T-helper 2 cell (primary cell): ENCODE measurements around the gene CLIP2.
A peak's percentile ranks its signal among the peaks of the same experiment; 100 is the strongest.

Experiments used
- DNase-seq, 5 experiments: peaks; one replicate each; pipeline versions ENCODE4 v3.0.0 to v3.0.0-alpha.2; 2012 to 2022

CLIP2 gene

GRCh38 chr7:74272305-74273038, 16.7 kb upstream of the CLIP2 start:
- peak in 1 of 5 experiments; percentile 44 for DNase-seq

- DNase-seq, result no peak
Observed at GRCh38 chr7:74275401-74275881, 13.8 kb upstream of the CLIP2 start.

GRCh38 chr7:74277636-74278035, 11.6 kb upstream of the CLIP2 start:
- DNase-seq, result no peak

DNA sequence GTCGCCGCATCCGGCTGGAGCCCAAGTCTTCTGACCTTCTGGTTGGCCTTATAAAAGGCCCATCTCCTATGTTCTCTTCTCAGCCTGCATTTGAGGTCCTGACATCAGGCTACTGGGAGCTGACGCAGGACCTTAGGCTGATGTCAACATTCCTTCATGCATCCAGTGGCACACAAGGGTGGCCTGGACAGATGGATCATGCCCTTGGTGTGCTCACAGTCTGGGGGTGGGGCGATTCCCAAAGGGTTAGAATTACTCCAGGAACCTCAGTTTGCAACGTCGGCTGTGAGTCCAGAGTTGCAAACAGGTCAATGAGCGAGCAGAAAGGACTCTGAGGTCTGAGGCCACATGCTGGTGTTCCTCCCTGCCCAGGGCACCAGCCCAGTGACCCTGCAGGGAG, 8.2 kb upstream of the CLIP2 start:
- no peak for DNase-seq

GRCh38 chr7:74282748-74283459, 6.3 kb upstream of the CLIP2 start:
- no peak for DNase-seq

DNA sequence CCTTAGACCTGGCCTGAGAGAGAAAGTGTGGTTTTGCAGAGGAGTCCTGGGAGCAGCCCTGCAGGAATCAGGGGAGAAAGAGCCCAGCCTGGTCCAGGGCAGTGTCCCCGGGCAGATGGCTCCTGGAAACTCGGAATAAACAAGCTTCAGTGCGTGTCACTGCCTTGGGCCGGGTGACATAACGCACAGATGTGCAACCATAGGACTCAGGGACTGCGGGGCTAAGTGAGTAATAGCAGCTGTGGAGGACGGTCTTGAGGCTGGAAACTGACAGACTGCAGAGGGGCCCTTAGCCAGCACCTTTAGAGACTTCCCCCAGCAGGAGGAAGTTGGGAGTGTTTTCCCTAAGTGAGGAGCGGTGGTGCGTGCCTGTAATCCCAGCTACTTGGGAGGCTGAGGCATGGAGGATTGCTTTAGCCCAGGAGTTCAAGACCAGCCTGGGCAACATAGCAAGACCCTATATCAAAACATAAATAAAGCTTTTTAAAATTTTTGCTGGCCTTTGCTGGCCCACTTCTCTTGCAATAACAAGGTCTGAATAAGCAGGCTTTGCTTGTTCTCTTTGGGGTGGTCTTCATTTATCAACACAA, 5.3 kb upstream of the CLIP2 start:
- no peak for DNase-seq

- DNase-seq, result no peak
Observed at GRCh38 chr7:74284781-74285259, 4.4 kb upstream of the CLIP2 start.

DNA sequence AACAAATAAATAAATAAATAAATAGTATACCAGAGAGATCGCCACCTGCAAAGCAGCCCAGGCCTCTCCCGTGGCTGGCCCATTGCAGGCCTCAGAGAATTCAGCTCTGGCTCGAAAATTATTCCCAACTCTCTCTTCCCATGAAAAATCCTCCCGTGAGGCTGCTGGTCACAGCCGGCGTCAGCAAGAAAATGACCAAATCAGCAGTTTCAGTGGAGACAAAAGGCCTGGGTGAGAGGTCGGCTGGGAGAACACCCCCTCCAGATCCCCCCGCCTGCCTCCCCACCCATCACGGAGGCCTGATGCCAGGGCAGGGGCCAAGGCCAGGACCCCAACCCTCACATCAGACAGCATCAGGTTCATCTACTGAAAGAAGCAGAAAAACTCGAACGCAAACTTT, 3.1 kb upstream of the CLIP2 start:
- DNase-seq, result no peak

DNA sequence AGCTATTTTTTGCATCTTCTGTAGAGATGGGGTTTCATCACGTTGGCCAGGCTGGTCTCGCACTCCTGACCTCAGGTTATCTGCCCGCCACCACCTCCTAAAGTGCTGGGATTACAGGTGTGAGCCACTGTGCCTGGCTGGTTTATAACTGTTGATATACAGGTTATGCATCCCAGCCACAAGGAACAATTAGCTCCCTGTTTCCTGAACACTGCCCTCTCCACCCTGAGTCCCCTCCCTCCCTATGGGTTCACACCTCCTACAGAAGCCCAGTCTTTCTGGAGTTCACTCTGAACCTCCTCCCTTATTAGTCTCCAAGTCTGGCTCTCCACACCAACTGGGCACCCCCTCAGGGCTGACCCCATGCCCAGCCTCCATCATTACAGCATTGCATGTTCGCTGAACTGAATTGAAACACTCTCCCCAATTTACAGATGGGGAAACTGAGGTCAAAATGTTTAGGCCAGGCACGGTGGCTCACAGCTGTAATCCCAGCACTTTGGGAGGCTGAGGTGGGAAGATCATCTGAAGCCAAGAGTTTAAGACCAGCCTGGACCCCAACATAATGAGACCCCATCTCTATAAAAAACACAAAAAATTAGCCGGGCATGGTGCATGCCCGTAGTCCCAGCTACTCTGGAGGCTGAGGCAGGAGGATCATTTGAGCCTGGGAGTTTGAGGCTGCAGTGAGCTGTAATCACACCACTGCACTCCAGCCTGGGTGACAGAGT, 1.7 kb upstream of the CLIP2 start:
- no peak for DNase-seq

GRCh38 chr7:74288034-74288881, 949 bp upstream of the CLIP2 start:
- DNase-seq, result no peak

GRCh38 chr7:74289659-74290552, 699 bp downstream of the CLIP2 start:
- DNase-seq, result peak in 1 of 5 experiments; percentile 19

DNA sequence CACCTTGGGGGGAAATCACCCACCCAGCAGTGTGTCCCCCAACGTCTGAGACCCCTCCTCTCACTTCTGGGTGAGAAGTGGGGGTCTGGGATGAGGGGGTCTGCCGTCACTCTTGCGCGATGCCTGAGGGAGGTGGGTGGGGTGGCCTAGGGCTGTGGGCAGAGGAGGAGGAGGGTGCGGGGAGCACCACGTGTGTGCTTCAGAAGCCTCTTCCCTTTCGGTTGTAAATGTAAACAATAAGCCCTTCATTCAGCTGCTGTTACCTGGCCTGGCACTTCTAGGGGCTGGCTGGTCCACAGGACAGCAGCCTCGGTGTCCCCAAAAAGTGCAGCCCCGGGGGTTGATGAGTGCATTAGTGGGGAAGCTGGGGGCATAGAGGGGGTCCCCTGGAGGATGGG, 1.3 kb downstream of the CLIP2 start:
- DNase-seq, result no peak

DNA sequence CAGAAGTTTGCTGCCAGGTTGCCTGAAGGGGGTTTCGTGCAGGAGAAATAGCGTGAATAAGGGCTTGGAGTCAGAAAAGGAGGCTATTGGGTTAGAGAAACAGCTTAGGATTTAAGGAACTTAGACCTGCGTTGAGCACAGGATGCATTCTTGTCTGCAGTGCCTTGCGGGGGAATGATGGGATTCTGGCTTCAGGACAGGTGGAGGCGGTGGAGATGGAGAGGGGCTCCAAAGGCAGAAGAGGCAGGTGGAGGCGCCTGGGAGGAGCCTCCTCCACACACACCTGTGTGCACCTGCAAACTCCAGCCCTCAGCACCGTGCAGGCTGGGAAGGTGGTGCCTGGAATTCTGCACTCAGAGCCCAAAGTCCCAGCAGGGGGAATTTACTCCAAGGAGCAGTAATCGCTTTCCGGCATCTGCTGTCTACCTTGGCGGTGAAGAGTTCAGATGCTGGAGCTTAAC, 1.8 kb downstream of the CLIP2 start:
- DNase-seq, result no peak

DNA sequence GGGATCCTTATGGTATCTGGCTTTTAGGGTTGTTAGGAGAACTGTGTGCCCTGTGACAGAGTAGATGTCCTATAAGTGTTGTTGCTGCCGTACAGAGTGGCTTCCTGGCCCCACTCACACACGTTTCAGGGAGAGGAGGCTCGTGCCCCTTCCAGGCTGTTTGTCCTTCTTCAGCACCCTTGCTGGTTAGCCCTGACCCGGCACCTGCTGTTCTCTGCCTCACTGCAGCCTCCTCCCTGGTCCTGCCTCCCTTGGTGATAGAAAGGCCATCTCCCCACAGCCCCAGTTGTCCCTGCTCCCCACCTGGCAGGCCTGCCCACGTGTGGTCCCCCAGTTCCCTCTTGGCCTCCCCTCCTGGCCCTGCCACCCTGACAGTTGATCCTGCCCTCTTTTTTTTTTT, 2.3 kb downstream of the CLIP2 start:
- DNase-seq, result no peak

GRCh38 chr7:74292757-74293576, 3.8 kb downstream of the CLIP2 start:
- no peak for DNase-seq

GRCh38 chr7:74293577-74293908, 4.3 kb downstream of the CLIP2 start:
- no peak for DNase-seq

- no peak for DNase-seq
Observed at GRCh38 chr7:74294191-74294998, 5.2 kb downstream of the CLIP2 start.

GRCh38 chr7:74297516-74298233, 8.5 kb downstream of the CLIP2 start:
- DNase-seq, result no peak
